Stomach smooth muscle (tissue), 2 donors: ENCODE results near the gene ADH1C.
A peak's percentile ranks its signal among the peaks of the same experiment; 100 is the strongest.
"Not testable (repeated sequence)": the region's sequence is repeated elsewhere in the genome, so short reads cannot be mapped to it uniquely, and the experiment has no call there.

Experiments used
- H3K27ac ChIP-seq: one replicate; pipeline ENCODE4 v1.7.0; 2013; ENCODE audit warnings: mild to moderate bottlenecking, low read length, inconsistent platforms
- H3K27me3 ChIP-seq, 2 donors: one replicate each; pipeline ENCODE4 v1.7.0; 2013; ENCODE audit warnings: low read length in 2 of 2; ENCODE audit not compliant: insufficient read depth in 2 of 2, control insufficient read depth in 1 of 2
- H3K36me3 ChIP-seq, 2 donors: one replicate each; pipeline ENCODE4 v1.7.0; 2013; ENCODE audit warnings: low read length in 2 of 2; ENCODE audit not compliant: control insufficient read depth in 2 of 2, insufficient read depth in 2 of 2
- H3K4me1 ChIP-seq: one replicate; pipeline ENCODE4 v1.7.0; 2013; ENCODE audit warnings: low read length; ENCODE audit not compliant: control insufficient read depth, insufficient read depth
- H3K4me3 ChIP-seq, 2 donors: one replicate each; pipeline ENCODE4 v1.7.0; 2013; ENCODE audit warnings: low read length in 2 of 2
- H3K9ac ChIP-seq, 2 donors: one replicate each; pipeline ENCODE4 v1.7.0; 2013; ENCODE audit warnings: low read length in 2 of 2, mild to moderate bottlenecking in 1 of 2
- H3K9me3 ChIP-seq, 2 donors: one replicate each; pipeline ENCODE4 v1.7.0; 2013; ENCODE audit warnings: low read length in 2 of 2; ENCODE audit not compliant: control insufficient read depth in 2 of 2
- donor health status: healthy.
- donor health status: Pancreatic carcinoma.

The ADH1C gene

DNA sequence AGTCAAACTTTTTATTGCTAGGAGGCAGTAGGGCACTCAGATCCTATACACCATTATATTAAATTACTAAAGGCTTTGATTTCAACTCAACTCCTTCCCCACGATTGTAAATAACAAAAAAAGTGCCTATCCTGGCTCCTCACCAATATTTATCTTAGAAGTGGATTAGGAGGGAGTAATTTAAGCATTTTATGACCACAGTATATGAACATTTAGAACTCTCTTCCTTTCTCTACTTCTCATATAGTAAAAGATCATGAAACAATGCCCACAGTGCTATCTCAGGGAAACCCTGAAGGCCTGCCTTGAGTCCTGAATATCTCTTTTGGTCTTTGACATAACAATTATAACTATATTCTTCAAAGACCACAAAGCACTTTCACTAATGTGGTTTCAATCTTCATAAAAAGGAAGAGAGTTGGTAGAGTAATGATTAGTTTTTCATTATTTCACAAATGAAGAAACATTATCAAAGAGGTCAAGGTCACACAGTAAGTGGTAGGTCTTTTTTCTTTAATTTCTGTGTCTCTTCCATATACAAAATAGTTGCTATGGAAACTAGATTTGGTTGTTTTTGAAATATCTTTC, 29.1 kb upstream of the ADH1C start:
- Histone ChIP-seq H3K27me3 (no peaks in the 10 kb centered on the region), H3K27ac (no peak overlapping the region), H3K4me3 (no peak overlapping the region), H3K4me1 (peaks cover 4% of the 10 kb centered on the region), H3K9ac (no peak overlapping the region), H3K9me3 (no peaks in the 10 kb centered on the region), H3K36me3 (no peaks in the 10 kb centered on the region)

DNA sequence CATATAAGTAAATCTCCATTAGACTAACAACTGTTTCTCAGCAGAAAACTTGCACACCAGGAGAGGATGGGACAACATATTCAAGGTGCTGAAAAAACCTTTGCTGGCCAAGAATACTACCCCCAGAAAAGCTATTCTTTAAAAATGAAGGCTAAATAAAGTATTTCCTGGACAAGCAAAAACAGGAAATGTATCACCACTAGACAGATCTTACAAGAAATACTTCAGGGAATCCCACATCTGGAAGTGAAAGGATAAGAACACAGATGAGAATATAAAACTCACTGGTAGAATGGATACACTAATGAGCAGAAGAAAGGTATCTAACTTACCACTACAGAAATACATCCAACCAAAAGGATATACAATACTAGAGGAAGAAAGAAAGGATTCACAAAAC, 27.0 kb upstream of the ADH1C start:
- no peak overlapping the region for H3K9ac ChIP-seq
- H3K27ac ChIP-seq = no peak overlapping the region

DNA sequence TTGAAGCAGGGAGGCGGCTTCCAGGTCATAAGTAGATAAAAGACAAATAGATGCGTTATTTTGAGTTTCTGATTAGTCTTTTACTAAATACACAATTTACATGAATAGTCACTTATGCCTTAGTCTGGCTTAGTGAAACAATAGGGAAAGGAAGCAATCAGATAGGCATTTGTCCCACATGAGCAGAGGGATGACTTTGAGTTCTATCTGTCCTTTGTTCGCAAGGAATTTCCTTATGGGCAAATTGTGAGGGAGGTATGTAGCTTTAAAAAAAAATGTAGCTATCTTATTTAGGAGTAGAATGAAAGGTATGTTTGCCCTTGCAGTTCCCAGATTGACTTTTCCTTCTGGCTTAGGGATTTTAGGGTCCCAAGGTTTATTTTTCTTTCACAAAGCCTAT, 26.3 kb upstream of the ADH1C start:
- H3K4me1 ChIP-seq = peaks cover 4% of the 10 kb centered on the region
- H3K36me3 ChIP-seq = no peaks in the 10 kb centered on the region
- no peaks in the 10 kb centered on the region for H3K27me3 ChIP-seq
- H3K4me3 ChIP-seq = no peak overlapping the region
- H3K27ac ChIP-seq = no peak overlapping the region
- H3K9ac ChIP-seq = no peak overlapping the region
- H3K9me3 ChIP-seq = no peaks in the 10 kb centered on the region

More for the DNA sequence above, 27.0 kb upstream of the ADH1C start:
- Histone ChIP-seq H3K9me3 (no peaks in the 10 kb centered on the region), H3K4me3 (no peak overlapping the region), H3K27me3 (no peaks in the 10 kb centered on the region), H3K36me3 (no peaks in the 10 kb centered on the region), H3K4me1 (peaks cover 4% of the 10 kb centered on the region)

DNA sequence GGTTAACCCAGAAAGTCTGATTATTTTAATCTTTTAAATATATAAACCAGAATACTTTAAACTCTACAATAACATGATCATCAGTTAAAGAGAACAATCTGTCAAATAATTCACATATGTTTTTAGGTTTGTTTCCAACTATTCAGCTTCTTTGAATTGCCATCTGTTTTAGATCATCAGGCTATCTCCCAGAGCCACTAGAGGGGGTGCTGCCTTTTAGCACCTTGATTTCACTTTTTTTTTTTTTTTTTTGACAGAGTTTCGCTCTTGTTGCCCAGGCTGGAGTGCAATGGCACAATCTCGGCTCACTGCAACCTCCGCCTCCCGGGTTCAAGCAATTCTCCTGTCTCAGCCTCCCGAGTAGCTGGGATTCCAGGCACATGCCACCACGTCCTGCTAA, 24.8 kb upstream of the ADH1C start:
- H3K9ac ChIP-seq, H3K4me1 ChIP-seq, H3K27me3 ChIP-seq, H3K4me3 ChIP-seq, H3K9me3 ChIP-seq, H3K36me3 ChIP-seq, H3K27ac ChIP-seq: not testable (repeated sequence)

DNA sequence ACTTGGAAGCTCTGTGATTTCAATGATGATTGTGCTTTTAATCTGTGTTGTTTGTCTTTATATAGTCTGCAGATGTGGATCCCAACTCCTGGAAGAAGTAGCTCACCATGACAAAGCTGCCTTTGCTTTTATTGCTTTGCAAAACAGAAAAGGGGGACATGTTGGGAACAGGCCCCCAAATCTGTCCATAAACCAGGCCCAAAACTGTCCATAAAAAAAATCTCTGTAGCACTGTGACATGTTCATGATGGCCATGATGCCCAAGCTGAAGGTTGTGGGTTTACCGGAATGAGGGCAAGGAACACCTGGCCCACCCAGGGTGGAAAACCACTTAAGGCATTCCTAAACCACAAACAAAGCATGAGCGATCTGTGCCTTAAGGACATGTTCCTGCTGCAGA, 19.9 kb upstream of the ADH1C start:
- H3K9me3 ChIP-seq, H3K27me3 ChIP-seq: not testable (repeated sequence)

DNA sequence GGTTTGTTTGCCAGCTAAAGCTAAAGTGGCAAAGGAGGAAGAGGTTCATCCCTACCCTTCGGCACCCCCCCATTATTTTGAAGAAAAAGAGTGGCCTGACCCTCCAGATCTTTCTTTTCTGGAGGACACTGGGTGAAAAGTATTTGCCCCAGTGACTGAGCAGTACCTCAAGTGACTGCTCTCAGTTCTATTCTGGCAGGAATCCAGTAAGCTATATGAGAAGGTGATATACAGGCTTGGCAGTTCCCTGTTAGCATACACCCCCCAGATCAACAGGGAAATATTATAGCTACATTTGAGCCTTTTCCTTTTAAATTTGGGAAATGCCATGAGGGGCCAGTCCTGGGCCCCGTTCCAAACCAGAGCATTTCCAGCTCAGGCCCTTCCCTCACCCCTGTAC, 15.3 kb upstream of the ADH1C start:
- H3K27ac ChIP-seq, H3K9me3 ChIP-seq, H3K4me1 ChIP-seq, H3K27me3 ChIP-seq, H3K4me3 ChIP-seq, H3K36me3 ChIP-seq, H3K9ac ChIP-seq: not testable (repeated sequence)

More for the DNA sequence above, 19.9 kb upstream of the ADH1C start:
- H3K9ac ChIP-seq, H3K27ac ChIP-seq, H3K4me3 ChIP-seq, H3K36me3 ChIP-seq, H3K4me1 ChIP-seq: not testable (repeated sequence)

DNA sequence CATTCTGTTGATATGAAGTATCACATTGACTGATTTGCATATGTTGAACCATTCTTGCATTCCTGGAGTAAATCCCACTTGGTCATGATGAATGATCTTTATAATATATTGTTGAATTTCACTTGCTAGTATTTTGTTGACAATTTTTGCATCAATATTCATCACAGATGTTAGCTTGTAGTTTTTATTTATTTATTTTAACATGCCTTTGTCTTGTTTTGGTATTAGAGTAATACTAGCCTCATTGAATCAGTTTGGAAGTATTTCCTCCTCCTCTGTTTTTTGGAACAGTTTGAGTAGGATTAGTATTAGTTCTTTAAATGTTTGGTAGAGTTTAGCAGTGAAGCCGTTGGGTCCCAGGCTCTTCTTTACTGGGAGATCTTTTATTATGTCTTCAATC, 13.9 kb upstream of the ADH1C start:
- no peak overlapping the region for H3K4me3 ChIP-seq

DNA sequence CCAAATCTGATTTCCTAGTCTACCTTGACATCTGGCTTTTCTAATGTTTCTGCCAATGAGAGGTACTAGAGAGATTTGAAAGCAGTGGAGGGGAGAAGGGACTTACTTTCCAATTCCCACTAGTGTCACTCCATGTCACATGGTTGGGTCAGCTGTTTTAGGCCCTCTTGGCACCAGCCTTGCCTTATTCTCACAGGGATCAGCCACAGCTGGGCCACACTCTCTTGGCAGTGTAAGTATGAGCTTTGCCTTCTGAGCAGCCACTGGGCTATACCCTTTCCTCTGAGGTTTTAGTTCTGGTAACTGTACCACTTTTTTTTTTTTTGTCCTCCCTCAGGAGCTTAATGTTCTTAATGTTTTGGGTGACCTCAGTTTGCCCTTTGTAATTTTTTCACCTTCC, 10.2 kb upstream of the ADH1C start:
- no peaks in the 10 kb centered on the region for H3K4me1 ChIP-seq
- no peak overlapping the region for H3K4me3 ChIP-seq
- no peak overlapping the region for H3K9ac ChIP-seq
- H3K9me3 ChIP-seq = no peaks in the 10 kb centered on the region
- H3K27me3 ChIP-seq = no peaks in the 10 kb centered on the region
- no peaks in the 10 kb centered on the region for H3K36me3 ChIP-seq
- H3K27ac ChIP-seq = no peak overlapping the region

More for the DNA sequence above, 13.9 kb upstream of the ADH1C start:
- Histone ChIP-seq H3K9ac (no peak overlapping the region), H3K36me3 (no peaks in the 10 kb centered on the region), H3K27me3 (no peaks in the 10 kb centered on the region), H3K9me3 (no peaks in the 10 kb centered on the region), H3K4me1 (no peaks in the 10 kb centered on the region), H3K27ac (no peak overlapping the region)

DNA sequence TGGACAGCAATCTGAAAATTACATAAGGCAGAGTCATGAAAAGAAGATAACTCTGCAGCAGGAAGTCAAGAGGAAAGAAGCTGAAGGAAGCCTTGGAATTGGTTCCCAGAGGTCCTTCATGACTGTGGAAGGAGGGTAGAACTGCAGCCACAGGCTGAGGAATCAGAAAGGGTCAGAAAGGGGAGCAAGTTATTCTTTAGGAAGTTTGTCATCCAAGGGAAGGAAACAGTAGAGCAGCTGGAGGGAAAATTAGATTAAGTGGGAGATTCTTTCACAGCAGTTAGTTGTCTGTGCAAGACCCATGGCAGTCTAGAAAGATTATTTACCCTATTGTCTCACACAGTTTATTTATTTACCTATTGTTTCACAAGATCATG, 9.3 kb upstream of the ADH1C start:
- H3K4me1 ChIP-seq = no peaks in the 10 kb centered on the region
- no peaks in the 10 kb centered on the region for H3K36me3 ChIP-seq
- H3K9me3 ChIP-seq = no peaks in the 10 kb centered on the region
- H3K27ac ChIP-seq = peak overlapping the region; percentile 6
- no peak overlapping the region for H3K4me3 ChIP-seq
- H3K9ac ChIP-seq = no peak overlapping the region
- H3K27me3 ChIP-seq = no peaks in the 10 kb centered on the region

DNA sequence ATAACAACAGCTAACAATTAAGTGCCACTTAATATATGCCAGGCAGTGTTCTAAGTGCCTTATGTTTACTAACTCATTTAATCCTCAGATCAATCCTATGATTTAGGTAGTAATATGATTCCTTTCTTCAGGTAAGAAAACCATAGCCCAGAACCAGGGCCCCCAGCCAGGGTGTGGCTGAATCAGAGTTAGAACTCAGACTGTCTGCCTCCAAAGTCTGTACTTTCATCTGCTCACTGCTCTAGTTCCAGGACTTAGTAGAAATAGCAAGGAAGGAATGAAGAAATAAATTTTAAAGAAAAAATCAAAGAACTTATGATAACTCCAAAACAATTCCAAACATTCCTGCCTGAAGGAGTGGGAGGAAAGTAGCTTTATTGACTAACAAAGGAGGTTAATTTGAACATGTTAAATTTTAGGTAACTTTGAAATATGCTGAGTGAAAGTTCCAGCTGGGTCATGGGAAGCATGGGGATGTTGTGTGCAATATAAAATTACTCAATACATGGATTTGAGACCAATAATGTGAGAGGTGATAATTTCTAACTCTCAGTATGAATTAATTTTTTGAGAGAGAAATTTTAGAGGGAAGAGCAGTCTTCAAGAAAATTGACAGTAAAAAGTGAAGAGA, 8.8 kb upstream of the ADH1C start:
- H3K9me3 ChIP-seq = no peaks in the 10 kb centered on the region
- H3K27me3 ChIP-seq = no peaks in the 10 kb centered on the region
- no peak overlapping the region for H3K9ac ChIP-seq
- no peak overlapping the region for H3K4me3 ChIP-seq
- no peaks in the 10 kb centered on the region for H3K4me1 ChIP-seq
- H3K36me3 ChIP-seq = no peaks in the 10 kb centered on the region
- peak overlapping the region; percentile 6 for H3K27ac ChIP-seq

DNA sequence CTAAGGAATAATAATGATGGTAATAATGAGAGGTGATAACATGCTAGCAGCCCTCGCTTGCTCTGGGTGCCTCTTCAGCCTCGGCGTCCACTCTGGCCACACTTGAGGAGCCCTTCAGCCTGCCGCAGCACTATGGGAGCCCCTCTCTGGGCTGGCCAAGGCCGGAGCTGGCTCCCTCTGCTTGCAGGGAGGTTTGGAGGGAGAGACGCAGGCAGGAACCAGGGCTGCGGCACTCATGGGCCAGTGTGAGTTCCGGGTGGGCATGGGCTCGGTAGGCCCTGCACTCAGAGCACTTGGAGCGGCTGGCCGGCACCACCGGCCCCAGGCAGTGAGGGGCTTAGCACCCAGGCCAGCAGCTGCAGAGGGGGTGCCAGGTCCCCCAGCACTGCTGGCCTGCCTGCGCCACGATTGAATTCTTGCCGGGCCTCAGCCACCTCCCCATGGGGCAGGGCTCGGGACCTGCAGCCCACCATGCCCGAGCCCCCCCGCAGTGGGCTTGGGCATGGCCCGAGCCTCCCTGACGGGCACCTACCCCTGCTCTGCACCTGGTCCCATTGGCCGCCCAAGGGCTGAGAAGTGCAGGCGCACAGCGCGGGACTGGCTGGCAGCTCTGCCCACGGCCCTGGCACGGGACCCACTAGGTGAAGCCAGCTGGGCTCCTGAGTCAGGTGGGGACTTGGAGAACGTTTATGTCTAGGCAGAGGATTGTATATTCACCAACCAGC, 7.1 kb upstream of the ADH1C start:
- Histone ChIP-seq H3K27ac (no peak overlapping the region), H3K4me3 (no peak overlapping the region), H3K4me1 (no peaks in the 10 kb centered on the region), H3K27me3 (no peaks in the 10 kb centered on the region), H3K36me3 (no peaks in the 10 kb centered on the region), H3K9ac (no peak overlapping the region), H3K9me3 (no peaks in the 10 kb centered on the region)
